HEK293 (cell line): ENCODE data around the gene FLRT2.

ENCODE experiments used
- CTCF ChIA-PET: fragments of 350-600 bp; formaldehyde crosslinking; extraction: SDS; loops from one replicate; lab custom pipeline; 2021; ENCODE audit warnings: antibody characterized with exemption; lab: Yijun Ruan, JAX
- POLR2A ChIA-PET: fragments of 300-600 bp; formaldehyde crosslinking; extraction: SDS; loops from one replicate; lab custom pipeline; 2020; ENCODE audit warnings: antibody characterized with exemption, inconsistent platforms; lab: Yijun Ruan, JAX
- H3K27ac ChIP-seq: fragments of 200-500 bp; sonication (Bioruptor generic); 2 replicates; pipeline ENCODE4 v1.5.1; 2014; ENCODE audit warnings: low read depth, low read length, control low read depth, inconsistent platforms; ENCODE audit errors: extremely low read depth
- H3K36me3 ChIP-seq, 2 experiments: fragments of 200-500 bp in 1 of 2; sonication (Bioruptor generic) in 1 of 2; 1 replicate in 1 of 2; 2 replicates in 1 of 2; pipeline ENCODE4 v1.5.1; 2014 to 2017; ENCODE audit warnings: inconsistent platforms in 2 of 2, low read length in 2 of 2; ENCODE audit not compliant: control insufficient read depth in 2 of 2, insufficient read depth in 1 of 2
- H3K4me1 ChIP-seq: fragments of 200-500 bp; sonication (Bioruptor generic); 2 replicates; pipeline ENCODE4 v1.5.1; 2014; ENCODE audit warnings: mild to moderate bottlenecking, low read length, inconsistent platforms; ENCODE audit not compliant: control insufficient read depth, insufficient read depth
- H3K4me3 ChIP-seq: 2 replicates; pipeline ENCODE4 v1.5.1; 2011; ENCODE audit warnings: low read depth, mild to moderate bottlenecking, control low read depth, low read length, moderate library complexity
- H3K9me3 ChIP-seq: fragments of 200-500 bp; sonication (Bioruptor generic); 2 replicates; pipeline ENCODE4 v1.5.1; 2014; ENCODE audit warnings: low read depth, low read length, inconsistent platforms; ENCODE audit not compliant: control insufficient read depth, insufficient read depth
- CTCF ChIP-seq: fragments of 450-650 bp; formaldehyde crosslinking; IDR thresholded peaks from 2 replicates; pipeline ENCODE4 v1.5.1; 2016; ENCODE audit warnings: missing biosample characterization, missing genetic modification characterization
- GLI4 ChIP-seq: fragments of 450-650 bp; formaldehyde crosslinking; IDR thresholded peaks from 2 replicates; pipeline ENCODE4 v1.5.1; 2016; ENCODE audit warnings: missing biosample characterization, missing genetic modification characterization
- GLIS2 ChIP-seq: fragments of 450-650 bp; formaldehyde crosslinking; IDR thresholded peaks from 2 replicates; pipeline ENCODE4 v1.5.1; 2016; ENCODE audit warnings: missing biosample characterization, missing genetic modification characterization
- HOXA7 ChIP-seq: sonication (generic); formaldehyde crosslinking; IDR thresholded peaks from 2 replicates; pipeline ENCODE4 v1.8.1; 2022; ENCODE audit warnings: missing genetic modification reagents, borderline replicate concordance
- KLF1 ChIP-seq: fragments of 450-650 bp; formaldehyde crosslinking; IDR thresholded peaks from 2 replicates; pipeline ENCODE4 v1.5.1; 2016; ENCODE audit warnings: missing biosample characterization, missing genetic modification characterization
- TCF7L2 ChIP-seq: IDR thresholded peaks from 2 replicates; pipeline ENCODE4 v1.6.1; 2011; ENCODE audit warnings: low read depth, mild to moderate bottlenecking, inconsistent platforms, low read length, moderate library complexity, borderline replicate concordance
- YY2 ChIP-seq: fragments of 450-650 bp; formaldehyde crosslinking; IDR thresholded peaks from 2 replicates; pipeline ENCODE4 v1.5.1; 2016; ENCODE audit warnings: missing biosample characterization, missing genetic modification characterization
- ZBTB17 ChIP-seq: fragments of 450-650 bp; formaldehyde crosslinking; IDR thresholded peaks from 2 replicates; pipeline ENCODE4 v1.5.1; 2016; ENCODE audit warnings: missing biosample characterization, missing genetic modification characterization
- ZBTB7A ChIP-seq: fragments of 450-650 bp; formaldehyde crosslinking; IDR thresholded peaks from 2 replicates; pipeline ENCODE4 v1.5.1; 2016; ENCODE audit warnings: low read depth, missing biosample characterization, missing genetic modification characterization
- ZFHX2 ChIP-seq: fragments of 450-650 bp; formaldehyde crosslinking; conservative IDR thresholded peaks from 2 replicates; pipeline ENCODE4 v1.5.1; 2016; ENCODE audit warnings: missing biosample characterization, missing genetic modification characterization
- ZNF202 ChIP-seq: fragments of 450-650 bp; formaldehyde crosslinking; IDR thresholded peaks from 2 replicates; pipeline ENCODE4 v1.5.1; 2016; ENCODE audit warnings: missing biosample characterization, missing genetic modification characterization, borderline replicate concordance
- ZNF223 ChIP-seq: fragments of 450-650 bp; formaldehyde crosslinking; IDR thresholded peaks from 2 replicates; pipeline ENCODE4 v1.5.1; 2016; ENCODE audit warnings: missing biosample characterization, missing genetic modification characterization
- ZNF239 ChIP-seq: fragments of 450-650 bp; formaldehyde crosslinking; IDR thresholded peaks from 2 replicates; pipeline ENCODE4 v1.5.1; 2016; ENCODE audit warnings: missing biosample characterization, missing genetic modification characterization
- ZNF24 ChIP-seq: fragments of 450-650 bp; formaldehyde crosslinking; IDR thresholded peaks from 2 replicates; pipeline ENCODE4 v1.5.1; 2016; ENCODE audit warnings: missing biosample characterization, missing genetic modification characterization
- ZNF558 ChIP-seq: fragments of 450-650 bp; formaldehyde crosslinking; IDR thresholded peaks from 2 replicates; pipeline ENCODE4 v1.5.1; 2016; ENCODE audit warnings: missing biosample characterization, missing genetic modification characterization
- ZNF585B ChIP-seq: fragments of 450-650 bp; formaldehyde crosslinking; IDR thresholded peaks from 2 replicates; pipeline ENCODE4 v1.5.1; 2016; ENCODE audit warnings: missing biosample characterization, missing genetic modification characterization
- ZNF600 ChIP-seq: fragments of 450-650 bp; formaldehyde crosslinking; IDR thresholded peaks from 2 replicates; pipeline ENCODE4 v1.5.1; 2016; ENCODE audit warnings: missing biosample characterization, missing genetic modification characterization
- ZNF626 ChIP-seq: fragments of 450-650 bp; sonication (Bioruptor Pico); formaldehyde crosslinking; IDR thresholded peaks from 2 replicates; pipeline ENCODE4 v1.5.1; 2018; ENCODE audit warnings: missing biosample characterization, missing genetic modification characterization, inconsistent platforms
- ZNF768 ChIP-seq: fragments of 450-650 bp; formaldehyde crosslinking; IDR thresholded peaks from 2 replicates; pipeline ENCODE4 v1.5.1; 2018; ENCODE audit warnings: missing biosample characterization, mild to moderate bottlenecking, missing genetic modification characterization
- ZSCAN23 ChIP-seq: fragments of 450-650 bp; formaldehyde crosslinking; IDR thresholded peaks from 2 replicates; pipeline ENCODE4 v1.5.1; 2016; ENCODE audit warnings: missing biosample characterization, missing genetic modification characterization
- ZSCAN5A ChIP-seq: fragments of 450-650 bp; formaldehyde crosslinking; IDR thresholded peaks from 2 replicates; pipeline ENCODE4 v1.5.1; 2016; ENCODE audit warnings: missing biosample characterization, missing genetic modification characterization
- TF ChIP-seq, protein P1 (sequence below): fragments of 450-650 bp; formaldehyde crosslinking; IDR thresholded peaks from 2 replicates; pipeline ENCODE4 v1.5.1; 2016; ENCODE audit warnings: missing biosample characterization, missing genetic modification characterization
- TF ChIP-seq, protein P2 (sequence below): fragments of 450-650 bp; formaldehyde crosslinking; IDR thresholded peaks from 2 replicates; pipeline ENCODE4; 2016; ENCODE audit warnings: missing biosample characterization, missing genetic modification characterization
- TF ChIP-seq, protein P3 (sequence below): fragments of 450-650 bp; formaldehyde crosslinking; IDR thresholded peaks from 2 replicates; pipeline ENCODE4 v1.5.1; 2016; ENCODE audit warnings: missing biosample characterization, missing genetic modification characterization

Gene FLRT2

GRCh38 chr14:85617791-85618190 is 87.8 kb downstream of the FLRT2 start:
- Histone ChIP-seq H3K27ac (no peak overlapping the region), H3K4me1 (peaks cover 16% of the 10 kb centered on the region), H3K4me3 (no peak overlapping the region), H3K9me3 (no peaks in the 10 kb centered on the region), H3K36me3 (peaks cover 9 to 20% of the 10 kb centered on the region in 2 experiments; a peak in 2 of 3 replicates)
- ChIA-PET CTCF (interaction anchor here (0.6 to 1.3 kb wide), 2 partner anchors 11 to 135 kb away, joined by 3 read pairs; no protein-coding TSS in a partner anchor), POLR2A (no interaction called here)
- TF ChIP-seq ZNF626 (tag by site-specific recombination): no peak
- TF ChIP-seq KLF1 (tag by site-specific recombination): no peak
- TF ChIP-seq ZBTB7A (tag by site-specific recombination): no peak
- TF ChIP-seq, protein P1, sequence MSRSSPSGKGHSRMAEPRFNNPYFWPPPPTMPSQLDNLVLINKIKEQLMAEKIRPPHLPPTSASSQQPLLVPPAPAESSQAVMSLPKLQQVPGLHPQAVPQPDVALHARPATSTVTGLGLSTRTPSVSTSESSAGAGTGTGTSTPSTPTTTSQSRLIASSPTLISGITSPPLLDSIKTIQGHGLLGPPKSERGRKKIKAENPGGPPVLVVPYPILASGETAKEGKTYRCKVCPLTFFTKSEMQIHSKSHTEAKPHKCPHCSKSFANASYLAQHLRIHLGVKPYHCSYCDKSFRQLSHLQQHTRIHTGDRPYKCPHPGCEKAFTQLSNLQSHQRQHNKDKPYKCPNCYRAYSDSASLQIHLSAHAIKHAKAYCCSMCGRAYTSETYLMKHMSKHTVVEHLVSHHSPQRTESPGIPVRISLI (tag by site-specific recombination): no peak
- TF ChIP-seq ZSCAN5A (tag by site-specific recombination): no peak
- TF ChIP-seq, protein P2, sequence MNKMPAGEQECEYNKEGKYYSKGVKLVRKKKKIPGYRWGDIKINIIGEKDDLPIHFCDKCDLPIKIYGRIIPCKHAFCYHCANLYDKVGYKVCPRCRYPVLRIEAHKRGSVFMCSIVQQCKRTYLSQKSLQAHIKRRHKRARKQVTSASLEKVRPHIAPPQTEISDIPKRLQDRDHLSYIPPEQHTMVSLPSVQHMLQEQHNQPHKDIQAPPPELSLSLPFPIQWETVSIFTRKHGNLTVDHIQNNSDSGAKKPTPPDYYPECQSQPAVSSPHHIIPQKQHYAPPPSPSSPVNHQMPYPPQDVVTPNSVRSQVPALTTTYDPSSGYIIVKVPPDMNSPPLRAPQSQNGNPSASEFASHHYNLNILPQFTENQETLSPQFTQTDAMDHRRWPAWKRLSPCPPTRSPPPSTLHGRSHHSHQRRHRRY (tag by site-specific recombination): no peak
- no peak for TF ChIP-seq CTCF (tag by site-specific recombination)
- no peak for TF ChIP-seq ZNF202 (tag by site-specific recombination)
- no peak for TF ChIP-seq ZSCAN23 (tag by site-specific recombination)
- TF ChIP-seq GLI4: no peak
- TF ChIP-seq ZNF558 (tag by site-specific recombination): no peak
- TF ChIP-seq ZNF600: no peak
- TF ChIP-seq ZNF585B (tag by site-specific recombination): no peak
- TF ChIP-seq ZBTB17 (tag by site-specific recombination): no peak
- TF ChIP-seq ZNF239 (tag by site-specific recombination): no peak
- TF ChIP-seq ZNF768 (tag by site-specific recombination): no peak
- no peak for TF ChIP-seq TCF7L2

GRCh38 chr14:85618390-85618789 is 88.4 kb downstream of the FLRT2 start:
- ChIA-PET CTCF (no interaction called here), POLR2A (no interaction called here)
- peaks cover 16% of the 10 kb centered on the region for H3K4me1 ChIP-seq
- TF ChIP-seq, protein P3, sequence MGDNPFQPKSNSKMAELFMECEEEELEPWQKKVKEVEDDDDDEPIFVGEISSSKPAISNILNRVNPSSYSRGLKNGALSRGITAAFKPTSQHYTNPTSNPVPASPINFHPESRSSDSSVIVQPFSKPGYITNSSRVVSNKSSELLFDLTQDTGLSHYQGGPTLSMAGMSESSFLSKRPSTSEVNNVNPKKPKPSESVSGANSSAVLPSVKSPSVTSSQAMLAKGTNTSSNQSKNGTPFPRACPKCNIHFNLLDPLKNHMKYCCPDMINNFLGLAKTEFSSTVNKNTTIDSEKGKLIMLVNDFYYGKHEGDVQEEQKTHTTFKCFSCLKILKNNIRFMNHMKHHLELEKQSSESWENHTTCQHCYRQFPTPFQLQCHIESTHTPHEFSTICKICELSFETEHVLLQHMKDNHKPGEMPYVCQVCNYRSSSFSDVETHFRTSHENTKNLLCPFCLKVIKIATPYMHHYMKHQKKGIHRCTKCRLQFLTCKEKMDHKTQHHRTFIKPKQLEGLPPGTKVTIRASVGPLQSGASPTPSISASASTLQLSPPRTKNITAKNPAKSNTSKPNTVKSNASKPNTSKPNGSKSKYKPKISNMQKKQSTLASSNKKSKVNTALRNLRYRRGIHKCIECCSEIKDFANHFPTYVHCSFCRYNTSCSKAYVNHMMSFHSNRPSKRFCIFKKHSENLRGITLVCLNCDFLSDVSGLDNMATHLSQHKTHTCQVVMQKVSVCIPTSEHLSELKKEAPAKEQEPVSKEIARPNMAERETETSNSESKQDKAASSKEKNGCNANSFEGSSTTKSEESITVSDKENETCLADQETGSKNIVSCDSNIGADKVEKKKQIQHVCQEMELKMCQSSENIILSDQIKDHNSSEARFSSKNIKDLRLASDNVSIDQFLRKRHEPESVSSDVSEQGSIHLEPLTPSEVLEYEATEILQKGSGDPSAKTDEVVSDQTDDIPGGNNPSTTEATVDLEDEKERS: no peak
- TF ChIP-seq YY2 (tag by site-specific recombination) (no peak), ZNF223 (no peak), ZFHX2 (tag by site-specific recombination) (no peak), HOXA7 (no peak), GLIS2 (tag by site-specific recombination) (no peak), ZNF24 (tag by site-specific recombination) (no peak)
- no peak overlapping the region for H3K27ac ChIP-seq
- H3K9me3 ChIP-seq: no peaks in the 10 kb centered on the region
- no peak overlapping the region for H3K4me3 ChIP-seq
- H3K36me3 ChIP-seq: peaks cover 9 to 26% of the 10 kb centered on the region in 2 experiments; a peak in 2 of 3 replicates
